ENCODE results near the gene TRABD2A.

TRABD2A gene

GRCh38 chr2:84815146-84815545 lies 65.7 kb downstream of the TRABD2A start:
- no peak for DNase-seq

- DNase-seq, result no peak
These were observed 68.9 kb downstream of the TRABD2A start for GRCh38 chr2:84811839-84812431.

- DNase-seq, result no peak
These were observed 72.6 kb downstream of the TRABD2A start for GRCh38 chr2:84808279-84808678.

- DNase-seq, result no peak
These were observed 73.8 kb downstream of the TRABD2A start for GRCh38 chr2:84807063-84807485.

GRCh38 chr2:84805250-84805958 lies 75.5 kb downstream of the TRABD2A start:
- no peak for DNase-seq

GRCh38 chr2:84801811-84802210 lies 79.1 kb downstream of the TRABD2A start:
- no peak for DNase-seq

- DNase-seq, result no peak
These were observed 80.6 kb downstream of the TRABD2A start for GRCh38 chr2:84800194-84800805.

GRCh38 chr2:84799772-84800171 lies 81.1 kb downstream of the TRABD2A start:
- DNase-seq, result no peak

GRCh38 chr2:84797271-84797670 lies 83.6 kb downstream of the TRABD2A start:
- DNase-seq, result no peak

- no peak for DNase-seq
These were observed 84.1 kb downstream of the TRABD2A start for GRCh38 chr2:84796798-84797197.

- no peak for DNase-seq
These were observed 87.2 kb downstream of the TRABD2A start for GRCh38 chr2:84793641-84794040.

- DNase-seq, result no peak
These were observed 87.9 kb downstream of the TRABD2A start for GRCh38 chr2:84792856-84793522.

- DNase-seq, result no peak
These were observed 92.4 kb downstream of the TRABD2A start for GRCh38 chr2:84788498-84788897.

GRCh38 chr2:84788027-84788426 lies 92.9 kb downstream of the TRABD2A start:
- no peak for DNase-seq

- no peak for DNase-seq
These were observed 94.3 kb downstream of the TRABD2A start for GRCh38 chr2:84786601-84787000.

GRCh38 chr2:84785950-84786349 lies 94.9 kb downstream of the TRABD2A start:
- no peak for DNase-seq

GRCh38 chr2:84782717-84783442 lies 98.0 kb downstream of the TRABD2A start:
- no peak for DNase-seq

GRCh38 chr2:84781942-84782716 lies 98.8 kb downstream of the TRABD2A start:
- DNase-seq, result no peak

GRCh38 chr2:84779781-84780180 lies 101.1 kb downstream of the TRABD2A start:
- DNase-seq, result no peak

GRCh38 chr2:84778911-84779690 lies 101.8 kb downstream of the TRABD2A start:
- no peak for DNase-seq

- DNase-seq, result no peak
These were observed 104.9 kb downstream of the TRABD2A start for GRCh38 chr2:84776011-84776410.

Data from NCI-H510A (cell line).